WTC11 (cell line): Measurements from ENCODE around the gene GLYR1. TPM values are rescaled to one million over a fixed set of nuclear protein-coding genes. Genes with fewer than 3 reads are reported as not detected.

Experiments used
- ATAC-seq: fragments of 200-7000 bp; cut with Tn5 transposase; 2 replicates; pipeline ENCODE4 v1.10.0; 2021; ENCODE audit warnings: mild to moderate bottlenecking, moderate library complexity
- CTCF ChIA-PET: fragments of 300-600 bp; sonication (Branson Sonifier 250); formaldehyde crosslinking; loops from one replicate; lab custom pipeline; 2021; ENCODE audit warnings: antibody characterized with exemption; lab: Charles Lee
- POLR2A ChIA-PET: fragments of 350-600 bp; sonication (Branson Sonifier 250); formaldehyde crosslinking; loops from one replicate; lab custom pipeline; 2021; ENCODE audit warnings: antibody characterized with exemption; lab: Charles Lee
- DNase-seq: peaks from one replicate; pipeline ENCODE4 v3.0.0; 2021; ENCODE audit warnings: low spot score
- H3K27ac Mint-ChIP-seq: 2 replicates; pipeline ENCODE4 v1.8.0; 2021; ENCODE audit warnings: mixed read lengths
- H3K27me3 Mint-ChIP-seq: 2 replicates; pipeline ENCODE4 v1.8.0; 2021; ENCODE audit warnings: low read depth, mild to moderate bottlenecking, moderate library complexity, mixed read lengths
- H3K36me3 Mint-ChIP-seq: 2 replicates; pipeline ENCODE4 v1.8.0; 2021; ENCODE audit warnings: mixed read lengths
- H3K4me1 Mint-ChIP-seq: 2 replicates; pipeline ENCODE4 v1.8.0; 2022; ENCODE audit warnings: mixed read lengths
- H3K4me3 Mint-ChIP-seq: 2 replicates; pipeline ENCODE4 v1.8.0; 2021; ENCODE audit warnings: mild to moderate bottlenecking, moderate library complexity, mixed read lengths
- H3K9me3 Mint-ChIP-seq: 2 replicates; pipeline ENCODE4 v1.8.0; 2021; ENCODE audit warnings: mixed read lengths
- CBFB ChIP-seq: sonication (generic); formaldehyde crosslinking; IDR thresholded peaks from 2 replicates; pipeline ENCODE4 v1.8.1; 2022; ENCODE audit warnings: mild to moderate bottlenecking, low read depth, missing genetic modification reagents
- ESRRA ChIP-seq: sonication (generic); formaldehyde crosslinking; IDR thresholded peaks from 2 replicates; pipeline ENCODE4 v1.8.1; 2022; ENCODE audit warnings: mild to moderate bottlenecking, missing genetic modification reagents, borderline replicate concordance
- FOXJ3 ChIP-seq: sonication (generic); formaldehyde crosslinking; IDR thresholded peaks from 2 replicates; pipeline ENCODE4 v1.9.0; 2021; ENCODE audit warnings: missing genetic modification reagents, mild to moderate bottlenecking, borderline replicate concordance
- HMGA2 ChIP-seq: fragments of 250-450 bp; sonication (Bioruptor Pico); IDR thresholded peaks from 2 replicates; pipeline ENCODE4 v1.4.0; 2021; ENCODE audit warnings: mild to moderate bottlenecking, moderate library complexity
- IRF2 ChIP-seq: sonication (generic); formaldehyde crosslinking; IDR thresholded peaks from 2 replicates; pipeline ENCODE4 v1.8.0; 2022; ENCODE audit warnings: low read depth, missing genetic modification reagents, borderline replicate concordance
- NR1H2 ChIP-seq: sonication (generic); formaldehyde crosslinking; IDR thresholded peaks from 2 replicates; pipeline ENCODE4 v1.9.0; 2021; ENCODE audit warnings: mild to moderate bottlenecking, moderate library complexity, missing genetic modification reagents
- ZBTB21 ChIP-seq: sonication (generic); formaldehyde crosslinking; IDR thresholded peaks from 2 replicates; pipeline ENCODE4 v1.8.1; 2023; ENCODE audit warnings: mild to moderate bottlenecking, missing genetic modification reagents, borderline replicate concordance
- total RNA-seq: library from RNA; stranded (reverse); gene quantifications from 3 replicates; pipeline ENCODE4 v1.2.3, GENCODE V29; 2021
- TF ChIP-seq, protein P1 (sequence below): sonication (generic); formaldehyde crosslinking; IDR thresholded peaks from 2 replicates; pipeline ENCODE4 v1.8.1; 2022; ENCODE audit warnings: low read depth, missing genetic modification reagents, borderline replicate concordance
- TF ChIP-seq, protein P2 (sequence below): sonication (generic); formaldehyde crosslinking; IDR thresholded peaks from 2 replicates; pipeline ENCODE4 v1.8.1; 2022; ENCODE audit warnings: mild to moderate bottlenecking, missing genetic modification reagents, moderate library complexity, borderline replicate concordance
- TF ChIP-seq, protein P3 (sequence below): sonication (generic); formaldehyde crosslinking; conservative IDR thresholded peaks from 2 replicates; pipeline ENCODE4 v1.8.1; 2023; ENCODE audit warnings: mild to moderate bottlenecking, low read depth, missing genetic modification reagents, moderate library complexity
- TF ChIP-seq, protein P4 (sequence below): fragments of 250-450 bp; sonication (Bioruptor Pico); IDR thresholded peaks from 2 replicates; pipeline ENCODE4 v1.8.0; 2021; ENCODE audit warnings: mild to moderate bottlenecking
- TF ChIP-seq, protein P5 (sequence below): sonication (generic); formaldehyde crosslinking; IDR thresholded peaks from 2 replicates; pipeline ENCODE4 v1.8.0; 2023; ENCODE audit warnings: mild to moderate bottlenecking, missing genetic modification reagents
- TF ChIP-seq, protein P6 (sequence below): sonication (generic); formaldehyde crosslinking; IDR thresholded peaks from 2 replicates; pipeline ENCODE4 v1.8.1; 2023; ENCODE audit warnings: mild to moderate bottlenecking, missing genetic modification reagents

GLYR1 gene
- total RNA-seq, 1 experiment from 2014 or later, result 103 TPM

DNA sequence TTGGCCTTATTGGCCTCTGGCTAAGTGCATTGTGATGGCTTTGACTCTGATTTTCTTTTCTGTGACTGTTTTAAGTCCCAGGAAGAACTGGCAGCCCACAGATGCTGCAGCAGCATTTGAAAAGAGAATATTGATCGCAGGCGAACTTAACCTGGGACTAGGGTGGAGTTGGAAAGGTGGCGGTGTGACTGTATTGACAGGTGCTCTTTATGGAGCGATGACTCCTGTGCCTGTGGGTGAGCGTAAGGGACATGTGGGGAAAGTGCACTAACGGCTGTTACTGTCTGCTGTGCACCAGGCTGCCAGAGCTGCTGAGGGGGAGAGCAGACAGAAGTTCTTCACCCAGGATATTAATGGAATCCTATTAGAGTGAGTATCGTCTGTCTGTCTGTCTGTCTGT is 21.4 kb upstream of the GLYR1 start (continued):
- TF ChIP-seq, protein P1, sequence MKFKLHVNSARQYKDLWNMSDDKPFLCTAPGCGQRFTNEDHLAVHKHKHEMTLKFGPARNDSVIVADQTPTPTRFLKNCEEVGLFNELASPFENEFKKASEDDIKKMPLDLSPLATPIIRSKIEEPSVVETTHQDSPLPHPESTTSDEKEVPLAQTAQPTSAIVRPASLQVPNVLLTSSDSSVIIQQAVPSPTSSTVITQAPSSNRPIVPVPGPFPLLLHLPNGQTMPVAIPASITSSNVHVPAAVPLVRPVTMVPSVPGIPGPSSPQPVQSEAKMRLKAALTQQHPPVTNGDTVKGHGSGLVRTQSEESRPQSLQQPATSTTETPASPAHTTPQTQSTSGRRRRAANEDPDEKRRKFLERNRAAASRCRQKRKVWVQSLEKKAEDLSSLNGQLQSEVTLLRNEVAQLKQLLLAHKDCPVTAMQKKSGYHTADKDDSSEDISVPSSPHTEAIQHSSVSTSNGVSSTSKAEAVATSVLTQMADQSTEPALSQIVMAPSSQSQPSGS (CRISPR knock-in tag), result no peak
- TF ChIP-seq NR1H2 (CRISPR knock-in tag) (no peak), CBFB (CRISPR knock-in tag) (no peak), ZBTB21 (CRISPR knock-in tag) (no peak), IRF2 (CRISPR knock-in tag) (no peak), ESRRA (CRISPR knock-in tag) (no peak), HMGA2 (CRISPR knock-in tag) (no peak)
- TF ChIP-seq, protein P2, sequence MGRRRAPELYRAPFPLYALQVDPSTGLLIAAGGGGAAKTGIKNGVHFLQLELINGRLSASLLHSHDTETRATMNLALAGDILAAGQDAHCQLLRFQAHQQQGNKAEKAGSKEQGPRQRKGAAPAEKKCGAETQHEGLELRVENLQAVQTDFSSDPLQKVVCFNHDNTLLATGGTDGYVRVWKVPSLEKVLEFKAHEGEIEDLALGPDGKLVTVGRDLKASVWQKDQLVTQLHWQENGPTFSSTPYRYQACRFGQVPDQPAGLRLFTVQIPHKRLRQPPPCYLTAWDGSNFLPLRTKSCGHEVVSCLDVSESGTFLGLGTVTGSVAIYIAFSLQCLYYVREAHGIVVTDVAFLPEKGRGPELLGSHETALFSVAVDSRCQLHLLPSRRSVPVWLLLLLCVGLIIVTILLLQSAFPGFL (CRISPR knock-in tag), result no peak
- TF ChIP-seq, protein P3, sequence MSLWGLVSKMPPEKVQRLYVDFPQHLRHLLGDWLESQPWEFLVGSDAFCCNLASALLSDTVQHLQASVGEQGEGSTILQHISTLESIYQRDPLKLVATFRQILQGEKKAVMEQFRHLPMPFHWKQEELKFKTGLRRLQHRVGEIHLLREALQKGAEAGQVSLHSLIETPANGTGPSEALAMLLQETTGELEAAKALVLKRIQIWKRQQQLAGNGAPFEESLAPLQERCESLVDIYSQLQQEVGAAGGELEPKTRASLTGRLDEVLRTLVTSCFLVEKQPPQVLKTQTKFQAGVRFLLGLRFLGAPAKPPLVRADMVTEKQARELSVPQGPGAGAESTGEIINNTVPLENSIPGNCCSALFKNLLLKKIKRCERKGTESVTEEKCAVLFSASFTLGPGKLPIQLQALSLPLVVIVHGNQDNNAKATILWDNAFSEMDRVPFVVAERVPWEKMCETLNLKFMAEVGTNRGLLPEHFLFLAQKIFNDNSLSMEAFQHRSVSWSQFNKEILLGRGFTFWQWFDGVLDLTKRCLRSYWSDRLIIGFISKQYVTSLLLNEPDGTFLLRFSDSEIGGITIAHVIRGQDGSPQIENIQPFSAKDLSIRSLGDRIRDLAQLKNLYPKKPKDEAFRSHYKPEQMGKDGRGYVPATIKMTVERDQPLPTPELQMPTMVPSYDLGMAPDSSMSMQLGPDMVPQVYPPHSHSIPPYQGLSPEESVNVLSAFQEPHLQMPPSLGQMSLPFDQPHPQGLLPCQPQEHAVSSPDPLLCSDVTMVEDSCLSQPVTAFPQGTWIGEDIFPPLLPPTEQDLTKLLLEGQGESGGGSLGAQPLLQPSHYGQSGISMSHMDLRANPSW, result no peak
- TF ChIP-seq, protein P4, sequence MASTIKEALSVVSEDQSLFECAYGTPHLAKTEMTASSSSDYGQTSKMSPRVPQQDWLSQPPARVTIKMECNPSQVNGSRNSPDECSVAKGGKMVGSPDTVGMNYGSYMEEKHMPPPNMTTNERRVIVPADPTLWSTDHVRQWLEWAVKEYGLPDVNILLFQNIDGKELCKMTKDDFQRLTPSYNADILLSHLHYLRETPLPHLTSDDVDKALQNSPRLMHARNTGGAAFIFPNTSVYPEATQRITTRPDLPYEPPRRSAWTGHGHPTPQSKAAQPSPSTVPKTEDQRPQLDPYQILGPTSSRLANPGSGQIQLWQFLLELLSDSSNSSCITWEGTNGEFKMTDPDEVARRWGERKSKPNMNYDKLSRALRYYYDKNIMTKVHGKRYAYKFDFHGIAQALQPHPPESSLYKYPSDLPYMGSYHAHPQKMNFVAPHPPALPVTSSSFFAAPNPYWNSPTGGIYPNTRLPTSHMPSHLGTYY, result no peak
- TF ChIP-seq, protein P5, sequence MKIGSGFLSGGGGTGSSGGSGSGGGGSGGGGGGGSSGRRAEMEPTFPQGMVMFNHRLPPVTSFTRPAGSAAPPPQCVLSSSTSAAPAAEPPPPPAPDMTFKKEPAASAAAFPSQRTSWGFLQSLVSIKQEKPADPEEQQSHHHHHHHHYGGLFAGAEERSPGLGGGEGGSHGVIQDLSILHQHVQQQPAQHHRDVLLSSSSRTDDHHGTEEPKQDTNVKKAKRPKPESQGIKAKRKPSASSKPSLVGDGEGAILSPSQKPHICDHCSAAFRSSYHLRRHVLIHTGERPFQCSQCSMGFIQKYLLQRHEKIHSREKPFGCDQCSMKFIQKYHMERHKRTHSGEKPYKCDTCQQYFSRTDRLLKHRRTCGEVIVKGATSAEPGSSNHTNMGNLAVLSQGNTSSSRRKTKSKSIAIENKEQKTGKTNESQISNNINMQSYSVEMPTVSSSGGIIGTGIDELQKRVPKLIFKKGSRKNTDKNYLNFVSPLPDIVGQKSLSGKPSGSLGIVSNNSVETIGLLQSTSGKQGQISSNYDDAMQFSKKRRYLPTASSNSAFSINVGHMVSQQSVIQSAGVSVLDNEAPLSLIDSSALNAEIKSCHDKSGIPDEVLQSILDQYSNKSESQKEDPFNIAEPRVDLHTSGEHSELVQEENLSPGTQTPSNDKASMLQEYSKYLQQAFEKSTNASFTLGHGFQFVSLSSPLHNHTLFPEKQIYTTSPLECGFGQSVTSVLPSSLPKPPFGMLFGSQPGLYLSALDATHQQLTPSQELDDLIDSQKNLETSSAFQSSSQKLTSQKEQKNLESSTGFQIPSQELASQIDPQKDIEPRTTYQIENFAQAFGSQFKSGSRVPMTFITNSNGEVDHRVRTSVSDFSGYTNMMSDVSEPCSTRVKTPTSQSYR (CRISPR knock-in tag), result no peak
- TF ChIP-seq, all 79 proteins: peak for 0

DNA sequence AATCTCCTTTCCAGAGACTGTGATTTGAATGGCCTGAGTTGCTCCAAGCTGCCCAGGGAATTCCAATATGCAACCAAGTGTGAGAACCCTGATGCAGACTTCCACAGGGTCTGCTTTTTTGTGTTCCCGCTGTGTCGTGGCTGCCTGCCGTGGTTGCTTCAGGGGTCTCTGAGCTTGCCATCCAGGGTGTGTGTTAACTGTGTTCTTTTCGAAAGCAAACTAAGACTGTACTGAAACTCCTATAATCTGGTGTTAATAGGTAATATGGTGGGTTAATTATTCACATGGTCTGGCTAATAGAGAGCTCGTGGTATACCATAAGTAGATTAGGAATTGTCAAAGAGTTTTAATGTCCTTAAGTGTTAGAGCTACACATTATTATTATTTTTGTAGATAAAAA is 20.9 kb upstream of the GLYR1 start:
- no peak for TF ChIP-seq FOXJ3 (CRISPR knock-in tag)
- TF ChIP-seq, protein P6, sequence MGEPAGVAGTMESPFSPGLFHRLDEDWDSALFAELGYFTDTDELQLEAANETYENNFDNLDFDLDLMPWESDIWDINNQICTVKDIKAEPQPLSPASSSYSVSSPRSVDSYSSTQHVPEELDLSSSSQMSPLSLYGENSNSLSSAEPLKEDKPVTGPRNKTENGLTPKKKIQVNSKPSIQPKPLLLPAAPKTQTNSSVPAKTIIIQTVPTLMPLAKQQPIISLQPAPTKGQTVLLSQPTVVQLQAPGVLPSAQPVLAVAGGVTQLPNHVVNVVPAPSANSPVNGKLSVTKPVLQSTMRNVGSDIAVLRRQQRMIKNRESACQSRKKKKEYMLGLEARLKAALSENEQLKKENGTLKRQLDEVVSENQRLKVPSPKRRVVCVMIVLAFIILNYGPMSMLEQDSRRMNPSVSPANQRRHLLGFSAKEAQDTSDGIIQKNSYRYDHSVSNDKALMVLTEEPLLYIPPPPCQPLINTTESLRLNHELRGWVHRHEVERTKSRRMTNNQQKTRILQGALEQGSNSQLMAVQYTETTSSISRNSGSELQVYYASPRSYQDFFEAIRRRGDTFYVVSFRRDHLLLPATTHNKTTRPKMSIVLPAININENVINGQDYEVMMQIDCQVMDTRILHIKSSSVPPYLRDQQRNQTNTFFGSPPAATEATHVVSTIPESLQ (CRISPR knock-in tag), result no peak
- no peak for TF ChIP-seq CBFB (CRISPR knock-in tag)
- TF ChIP-seq, all 79 proteins: peak for 0
- H3K27me3 Mint-ChIP-seq, result no peaks in the 10 kb centered on the region
- POLR2A ChIA-PET, result no interaction called here
- DNase-seq, result no peak
- no peak for ATAC-seq
- H3K27ac Mint-ChIP-seq, result no peak overlapping the region
- no peaks in the 10 kb centered on the region for H3K4me1 Mint-ChIP-seq
- no peaks in the 10 kb centered on the region for H3K9me3 Mint-ChIP-seq
- CTCF ChIA-PET, result no interaction called here
- peaks cover 45% of the 10 kb centered on the region for H3K36me3 Mint-ChIP-seq
- H3K4me3 Mint-ChIP-seq, result no peak overlapping the region
